ENCODE measurements around the gene PPP1R13B. TPM values are rescaled to one million over a fixed set of nuclear protein-coding genes. Genes with fewer than 3 reads are reported as not detected.

PPP1R13B gene, protein sequence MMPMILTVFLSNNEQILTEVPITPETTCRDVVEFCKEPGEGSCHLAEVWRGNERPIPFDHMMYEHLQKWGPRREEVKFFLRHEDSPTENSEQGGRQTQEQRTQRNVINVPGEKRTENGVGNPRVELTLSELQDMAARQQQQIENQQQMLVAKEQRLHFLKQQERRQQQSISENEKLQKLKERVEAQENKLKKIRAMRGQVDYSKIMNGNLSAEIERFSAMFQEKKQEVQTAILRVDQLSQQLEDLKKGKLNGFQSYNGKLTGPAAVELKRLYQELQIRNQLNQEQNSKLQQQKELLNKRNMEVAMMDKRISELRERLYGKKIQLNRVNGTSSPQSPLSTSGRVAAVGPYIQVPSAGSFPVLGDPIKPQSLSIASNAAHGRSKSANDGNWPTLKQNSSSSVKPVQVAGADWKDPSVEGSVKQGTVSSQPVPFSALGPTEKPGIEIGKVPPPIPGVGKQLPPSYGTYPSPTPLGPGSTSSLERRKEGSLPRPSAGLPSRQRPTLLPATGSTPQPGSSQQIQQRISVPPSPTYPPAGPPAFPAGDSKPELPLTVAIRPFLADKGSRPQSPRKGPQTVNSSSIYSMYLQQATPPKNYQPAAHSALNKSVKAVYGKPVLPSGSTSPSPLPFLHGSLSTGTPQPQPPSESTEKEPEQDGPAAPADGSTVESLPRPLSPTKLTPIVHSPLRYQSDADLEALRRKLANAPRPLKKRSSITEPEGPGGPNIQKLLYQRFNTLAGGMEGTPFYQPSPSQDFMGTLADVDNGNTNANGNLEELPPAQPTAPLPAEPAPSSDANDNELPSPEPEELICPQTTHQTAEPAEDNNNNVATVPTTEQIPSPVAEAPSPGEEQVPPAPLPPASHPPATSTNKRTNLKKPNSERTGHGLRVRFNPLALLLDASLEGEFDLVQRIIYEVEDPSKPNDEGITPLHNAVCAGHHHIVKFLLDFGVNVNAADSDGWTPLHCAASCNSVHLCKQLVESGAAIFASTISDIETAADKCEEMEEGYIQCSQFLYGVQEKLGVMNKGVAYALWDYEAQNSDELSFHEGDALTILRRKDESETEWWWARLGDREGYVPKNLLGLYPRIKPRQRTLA
- total RNA-seq, result 10 to 100 TPM; 12.7 to 25.0 (median 20.6) TPM

DNA sequence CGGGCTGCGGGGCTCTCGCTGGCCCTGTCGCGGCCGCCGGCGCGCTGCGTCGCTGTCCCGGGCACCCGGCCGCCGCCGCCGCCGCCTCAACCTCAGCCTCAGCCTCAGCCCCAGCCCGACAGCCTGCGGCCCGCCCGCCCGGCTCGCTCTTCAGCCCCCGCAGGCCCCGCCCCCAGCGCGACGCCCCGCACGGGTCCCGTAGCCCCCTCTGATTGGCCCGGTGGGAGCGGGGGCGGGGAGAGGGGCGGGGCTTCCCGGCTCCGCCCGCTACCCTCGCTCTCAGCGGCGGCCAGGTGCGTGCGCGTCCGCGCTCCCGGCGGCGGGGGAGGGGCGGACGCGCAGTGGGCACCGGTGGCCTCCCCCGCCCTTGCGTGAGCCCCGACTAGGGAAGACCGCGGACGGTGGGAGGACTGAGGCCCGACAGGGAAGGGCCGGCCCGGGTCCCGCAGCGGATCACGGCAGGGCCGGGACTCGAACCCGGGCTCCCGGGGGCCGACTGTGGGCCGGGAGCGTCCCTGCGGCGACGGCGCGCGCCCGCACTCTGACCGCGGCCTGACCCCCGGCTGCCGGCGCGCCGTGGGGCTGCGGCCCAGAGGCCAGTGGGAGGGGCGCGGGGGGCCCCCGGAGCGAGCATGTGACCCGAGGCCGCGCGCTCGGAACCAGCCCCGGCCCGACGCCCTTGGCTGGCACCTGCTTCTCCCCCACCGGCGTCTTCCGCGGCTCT lies at the start of gene PPP1R13B:
TSS of gene PPP1R13B (minus strand) at position 125 of the 724 bp plus-strand sequence. CDS start 268 bp downstream, outside the sequence.
- TF ChIP-seq, protein P1, sequence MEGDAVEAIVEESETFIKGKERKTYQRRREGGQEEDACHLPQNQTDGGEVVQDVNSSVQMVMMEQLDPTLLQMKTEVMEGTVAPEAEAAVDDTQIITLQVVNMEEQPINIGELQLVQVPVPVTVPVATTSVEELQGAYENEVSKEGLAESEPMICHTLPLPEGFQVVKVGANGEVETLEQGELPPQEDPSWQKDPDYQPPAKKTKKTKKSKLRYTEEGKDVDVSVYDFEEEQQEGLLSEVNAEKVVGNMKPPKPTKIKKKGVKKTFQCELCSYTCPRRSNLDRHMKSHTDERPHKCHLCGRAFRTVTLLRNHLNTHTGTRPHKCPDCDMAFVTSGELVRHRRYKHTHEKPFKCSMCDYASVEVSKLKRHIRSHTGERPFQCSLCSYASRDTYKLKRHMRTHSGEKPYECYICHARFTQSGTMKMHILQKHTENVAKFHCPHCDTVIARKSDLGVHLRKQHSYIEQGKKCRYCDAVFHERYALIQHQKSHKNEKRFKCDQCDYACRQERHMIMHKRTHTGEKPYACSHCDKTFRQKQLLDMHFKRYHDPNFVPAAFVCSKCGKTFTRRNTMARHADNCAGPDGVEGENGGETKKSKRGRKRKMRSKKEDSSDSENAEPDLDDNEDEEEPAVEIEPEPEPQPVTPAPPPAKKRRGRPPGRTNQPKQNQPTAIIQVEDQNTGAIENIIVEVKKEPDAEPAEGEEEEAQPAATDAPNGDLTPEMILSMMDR (IDR thresholded peaks at IDR 0.05), result peak in 1 of 6 experiments; percentile 26
- peak in 2 of 4 donors; percentile 57 to 68 for TF ChIP-seq POLR2A (IDR thresholded peaks at IDR 0.05)
- Histone ChIP-seq H3K9me3 (no peaks in the 10 kb centered on the region), H3K27me3 (no peaks in the 10 kb centered on the region), H3K4me1 (peaks cover 12 to 51% (median 13%) of the 10 kb centered on the region in 3 donors), H3K4me3 (peak within 1 kb of the TSS; percentile 62 to 93 (median 84)), H3K27ac (peak within 1 kb of the TSS; percentile 87 to 96 (median 94)), H3K36me3 (peaks cover 0 to 16% (median 0%) of the 10 kb centered on the region in 3 donors)
- intact Hi-C loops (cut with DNase I), result no loop called here
- no peak for DNase-seq
- WGBS, 2 donors, result 0% methylated on average over 2 of the region's 104 CpGs; no CpG with 5 or more reads in 1 of the 2 donors

DNA sequence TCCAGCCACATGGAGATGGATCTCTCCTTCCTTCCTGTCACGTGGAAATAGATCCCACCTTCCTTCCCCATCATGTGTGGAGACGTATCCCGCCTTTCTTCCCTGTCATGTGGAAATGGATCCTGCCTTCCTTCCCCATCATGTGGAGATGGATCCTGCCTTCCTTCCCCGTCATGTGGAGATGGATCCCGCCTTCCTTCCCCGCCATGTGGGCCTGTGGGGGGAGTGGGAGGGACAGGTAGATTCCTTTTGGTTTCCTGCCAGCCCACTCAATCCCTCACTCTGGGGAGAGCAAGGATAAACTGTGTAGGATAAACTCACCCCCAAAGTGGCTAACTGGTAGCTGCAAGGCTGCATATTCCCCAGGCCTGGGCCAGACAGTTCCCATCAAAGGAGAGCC lies 49.2 kb upstream of the PPP1R13B start:
- intact Hi-C loops (cut with DNase I), result no loop called here

DNA sequence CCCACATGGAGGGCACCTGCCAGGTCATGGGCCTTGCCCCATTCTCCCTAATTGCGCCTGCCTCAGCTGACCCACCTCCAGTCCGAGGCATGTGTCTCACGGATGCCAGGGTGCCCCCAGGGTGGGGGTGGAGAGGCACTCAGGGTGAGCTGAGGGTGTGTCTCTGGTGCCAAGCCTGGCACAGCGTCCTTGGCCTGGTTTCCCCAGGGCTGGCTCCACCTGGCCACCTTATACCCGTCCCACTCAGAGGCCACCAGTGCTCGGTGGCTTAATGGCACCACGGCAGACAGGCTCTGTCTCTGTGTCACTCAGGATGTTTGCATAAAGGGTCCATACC lies 47.3 kb upstream of the PPP1R13B start:
- TF ChIP-seq POLR2A (IDR thresholded peaks at IDR 0.05), result no peak
- TF ChIP-seq, protein P1 (IDR thresholded peaks at IDR 0.05), result no peak
- no peak for DNase-seq
- H3K27ac ChIP-seq, result no peak overlapping the region
- no peaks in the 10 kb centered on the region for H3K27me3 ChIP-seq
- H3K36me3 ChIP-seq, result no peaks in the 10 kb centered on the region
- no peaks in the 10 kb centered on the region for H3K9me3 ChIP-seq
- WGBS, 2 donors, result 66 to 92% methylated on average over 2 to 3 of the region's 7 CpGs
- intact Hi-C loops (cut with DNase I), result no loop called here
- H3K4me3 ChIP-seq, result no peak overlapping the region
- peaks cover 26 to 64% (median 37%) of the 10 kb centered on the region in 3 donors for H3K4me1 ChIP-seq

More for the DNA sequence above, 49.2 kb upstream of the PPP1R13B start:
- H3K4me1 ChIP-seq, result peaks cover 26 to 60% (median 28%) of the 10 kb centered on the region in 3 donors
- no peaks in the 10 kb centered on the region for H3K27me3 ChIP-seq
- no peak overlapping the region for H3K27ac ChIP-seq
- H3K9me3 ChIP-seq, result no peaks in the 10 kb centered on the region
- DNase-seq, result no peak
- no peak overlapping the region for H3K4me3 ChIP-seq
- H3K36me3 ChIP-seq, result no peaks in the 10 kb centered on the region
- no peak for TF ChIP-seq POLR2A (IDR thresholded peaks at IDR 0.05)
- TF ChIP-seq, protein P1 (IDR thresholded peaks at IDR 0.05), result no peak
- 63 to 68% methylated on average over 6 of the region's 6 CpGs for WGBS, 2 donors

DNA sequence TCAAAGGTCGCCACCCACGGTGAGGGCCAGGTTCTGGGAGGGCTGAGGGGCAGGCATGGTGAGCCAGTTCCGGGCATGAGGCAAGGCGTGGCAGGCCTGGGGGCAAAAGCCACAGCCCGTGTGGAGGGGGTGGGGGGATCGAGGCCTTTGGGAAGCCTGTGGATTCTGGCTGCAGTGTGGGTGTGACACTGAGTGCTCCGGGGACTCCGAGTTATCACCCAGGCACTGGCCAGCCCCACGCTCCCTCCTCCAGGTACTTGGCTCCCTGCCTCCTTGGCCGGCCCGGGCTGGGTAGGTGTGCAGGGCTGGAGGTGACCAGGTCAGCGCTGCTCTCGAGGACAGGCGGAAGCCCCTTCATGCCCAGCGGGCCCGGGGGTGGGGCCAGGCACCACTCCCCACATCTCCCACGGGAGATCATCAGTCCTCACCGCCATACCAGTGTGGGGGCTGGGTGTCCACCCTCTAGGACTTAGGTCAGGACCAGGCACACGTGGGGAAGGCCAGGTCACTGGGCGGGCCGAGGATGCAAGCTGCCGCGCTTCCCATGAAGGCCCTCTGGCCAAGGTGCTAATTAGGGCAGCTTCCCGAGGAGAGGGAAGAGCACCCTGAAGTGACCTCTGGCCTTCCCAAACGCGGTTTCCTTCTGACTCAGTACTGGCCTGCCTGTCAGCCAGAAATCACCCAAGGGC lies 46.8 kb upstream of the PPP1R13B start:
- Histone ChIP-seq H3K9me3 (no peaks in the 10 kb centered on the region), H3K27ac (no peak overlapping the region), H3K36me3 (no peaks in the 10 kb centered on the region), H3K4me3 (no peak overlapping the region), H3K27me3 (no peaks in the 10 kb centered on the region), H3K4me1 (peaks cover 26 to 64% (median 42%) of the 10 kb centered on the region in 3 donors)
- no peak for DNase-seq
- intact Hi-C loops (cut with DNase I), result no loop called here
- TF ChIP-seq POLR2A (IDR thresholded peaks at IDR 0.05), result no peak
- TF ChIP-seq, protein P1 (IDR thresholded peaks at IDR 0.05), result no peak
- WGBS, 2 donors, result 47 to 58% methylated on average over 3 to 12 of the region's 26 CpGs

Data from esophagus squamous epithelium (tissue), 5 donors.